NB4 (cell line): ENCODE measurements around the gene TENM4.

Source experiments
- CTCF ChIP-seq: IDR thresholded peaks from one replicate; pipeline ENCODE4 v1.5.1; 2012; ENCODE audit warnings: low read depth, low read length
- MYC ChIP-seq: IDR thresholded peaks from 2 replicates; pipeline ENCODE4 v1.6.1; 2011; ENCODE audit warnings: low read depth, low read length
- POLR2A ChIP-seq: IDR thresholded peaks from 2 replicates; pipeline ENCODE4 v1.6.1; 2011; ENCODE audit warnings: mild to moderate bottlenecking; ENCODE audit not compliant: insufficient read length; ENCODE audit errors: extremely low read depth

DNA sequence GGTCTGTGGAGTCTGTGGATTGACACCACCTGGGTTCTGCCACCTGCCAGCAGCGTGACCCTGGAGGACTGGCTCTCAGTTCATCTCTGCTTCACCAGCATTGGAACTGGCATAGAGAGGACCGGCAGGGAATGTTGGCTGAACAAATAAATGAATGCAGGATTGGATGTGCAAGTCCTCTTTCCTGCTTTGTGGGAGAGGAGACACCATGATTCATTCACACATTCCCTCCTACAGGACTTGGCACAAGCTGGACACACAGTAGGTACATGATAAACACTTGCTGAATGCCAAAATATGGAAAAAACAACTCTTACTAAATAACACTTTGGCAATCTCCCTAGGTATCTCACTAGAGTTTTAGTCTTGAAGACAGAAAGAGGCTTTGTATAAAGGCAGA, 749.6 kb downstream of the TENM4 start:
- no peak for TF ChIP-seq CTCF
- no peak for TF ChIP-seq POLR2A
- TF ChIP-seq MYC, result no peak
